NB4 (cell line): Measurements from ENCODE around the gene DYNLT1.
"Not testable (repeated sequence)": the region's sequence is repeated elsewhere in the genome, so short reads cannot be mapped to it uniquely, and the experiment has no call there.

Experiments
- DNase-seq: peaks from one replicate; pipeline ENCODE4 v3.0.0; 2010; ENCODE audit warnings: low read depth
- H3K4me3 ChIP-seq: one replicate; pipeline ENCODE4 v1.5.1; 2011; ENCODE audit warnings: mild to moderate bottlenecking, low read depth, low read length, moderate library complexity
- CTCF ChIP-seq: IDR thresholded peaks from one replicate; pipeline ENCODE4 v1.5.1; 2012; ENCODE audit warnings: low read depth, low read length
- MAX ChIP-seq: IDR thresholded peaks from 2 replicates; pipeline ENCODE4 v1.6.1; 2011; ENCODE audit warnings: low read depth, low read length
- MYC ChIP-seq: IDR thresholded peaks from 2 replicates; pipeline ENCODE4 v1.6.1; 2011; ENCODE audit warnings: low read depth, low read length
- POLR2A ChIP-seq: IDR thresholded peaks from 2 replicates; pipeline ENCODE4 v1.6.1; 2011; ENCODE audit warnings: mild to moderate bottlenecking; ENCODE audit not compliant: insufficient read length; ENCODE audit errors: extremely low read depth

The DYNLT1 gene

GRCh38 chr6:158684745-158685324 is 40.3 kb upstream of the DYNLT1 start:
- H3K4me3 ChIP-seq, result no peak overlapping the region
- DNase-seq, result no peak
- no peak for TF ChIP-seq CTCF
- no peak for TF ChIP-seq MAX
- TF ChIP-seq MYC, result no peak
- TF ChIP-seq POLR2A, result no peak

- TF ChIP-seq CTCF (no peak), POLR2A (no peak), MYC (no peak), MAX (no peak)
- no peak for DNase-seq
- no peak overlapping the region for H3K4me3 ChIP-seq
Observed at GRCh38 chr6:158684311-158684710, 39.8 kb upstream of the DYNLT1 start.

GRCh38 chr6:158680481-158680880 is 35.9 kb upstream of the DYNLT1 start:
- no peak overlapping the region for H3K4me3 ChIP-seq
- TF ChIP-seq CTCF (no peak), MYC (no peak), POLR2A (no peak), MAX (no peak)
- DNase-seq, result no peak

GRCh38 chr6:158680015-158680414 is 35.5 kb upstream of the DYNLT1 start:
- TF ChIP-seq MYC, result no peak
- TF ChIP-seq MAX, result no peak
- no peak for TF ChIP-seq POLR2A
- no peak for TF ChIP-seq CTCF
- DNase-seq, result no peak
- H3K4me3 ChIP-seq, result no peak overlapping the region

GRCh38 chr6:158677906-158678578 is 33.5 kb upstream of the DYNLT1 start:
- no peak for TF ChIP-seq POLR2A
- no peak for TF ChIP-seq CTCF
- TF ChIP-seq MAX, result no peak
- no peak for TF ChIP-seq MYC
- H3K4me3 ChIP-seq, result no peak overlapping the region
- DNase-seq, result no peak

GRCh38 chr6:158677094-158677493 is 32.6 kb upstream of the DYNLT1 start:
- H3K4me3 ChIP-seq, DNase-seq: not testable (repeated sequence)
